ENCODE data around the gene CCNC.
A peak's percentile ranks its signal among the peaks of the same experiment; 100 is the strongest.

CCNC gene

GRCh38 chr6:99614430-99615186, 46.1 kb upstream of the CCNC start (continued):
- TF ChIP-seq ZBTB11 (tag by site-specific recombination; conservative IDR thresholded peaks at IDR 0.05; ENCODE audit: low read depth) (peak; percentile 44), ZNF600 (tag by site-specific recombination; IDR thresholded peaks at IDR 0.05) (no peak; the same call in 1 of the 2 replicates), ZNF354C (tag by site-specific recombination; IDR thresholded peaks at IDR 0.05; ENCODE audit: borderline replicate concordance, low read depth) (no peak), ZBTB17 (tag by site-specific recombination; IDR thresholded peaks at IDR 0.05) (peak; percentile 71), ZNF223 (tag by site-specific recombination; IDR thresholded peaks at IDR 0.05) (no peak), ZNF629 (tag by site-specific recombination; IDR thresholded peaks at IDR 0.05) (peak; percentile 73), ZNF23 (tag by site-specific recombination; IDR thresholded peaks at IDR 0.05; ENCODE audit: borderline replicate concordance) (no peak), ZNF138 (tag by site-specific recombination; IDR thresholded peaks at IDR 0.05; ENCODE audit: borderline replicate concordance) (no peak), ZSCAN30 (tag by site-specific recombination; IDR thresholded peaks at IDR 0.05) (peak; percentile 17; the same call in 1 of the 2 replicates), ZNF175 (tag by site-specific recombination; IDR thresholded peaks at IDR 0.05) (no peak), ZSCAN4 (tag by site-specific recombination; IDR thresholded peaks at IDR 0.05) (no peak; the same call in 1 of the 2 replicates), HOXC10 (CRISPR knock-in tag; IDR thresholded peaks at IDR 0.05) (no peak), TSHZ1 (tag by site-specific recombination; IDR thresholded peaks at IDR 0.05; ENCODE audit: borderline replicate concordance) (no peak), ZNF843 (tag by site-specific recombination; IDR thresholded peaks at IDR 0.05) (no peak), ZNF146 (tag by site-specific recombination; IDR thresholded peaks at IDR 0.05) (no peak), ZNF529 (tag by site-specific recombination; IDR thresholded peaks at IDR 0.05; ENCODE audit: insufficient replicate concordance) (no peak), ZNF157 (tag by site-specific recombination; IDR thresholded peaks at IDR 0.05) (no peak), ZNF174 (tag by site-specific recombination; IDR thresholded peaks at IDR 0.05) (no peak), GFI1B (tag by site-specific recombination; IDR thresholded peaks at IDR 0.05) (peak; percentile 32; the same call in 1 of the 2 replicates), ZNF549 (tag by site-specific recombination; IDR thresholded peaks at IDR 0.05) (no peak), ZXDB (tag by site-specific recombination; IDR thresholded peaks at IDR 0.05) (no peak), ZNF302 (tag by site-specific recombination; IDR thresholded peaks at IDR 0.05; ENCODE audit: low read depth) (no peak), ZNF423 (tag by site-specific recombination; IDR thresholded peaks at IDR 0.05) (peak; percentile 81; the same call in 1 of the 2 replicates), ZNF610 (tag by site-specific recombination; IDR thresholded peaks at IDR 0.05; ENCODE audit: borderline replicate concordance) (0 out of 2 replicates have a peak, but pooled peaks have one; percentile 35), ZBTB1 (tag by site-specific recombination; IDR thresholded peaks at IDR 0.05) (no peak), INSM2 (tag by site-specific recombination; IDR thresholded peaks at IDR 0.05) (0 out of 2 replicates have a peak, but pooled peaks have one; percentile 12), ZNF16 (tag by site-specific recombination; IDR thresholded peaks at IDR 0.05; ENCODE audit: low read depth) (no peak), ZNF433 (tag by site-specific recombination; IDR thresholded peaks at IDR 0.05; ENCODE audit: low read depth) (no peak), ZNF274 (IDR thresholded peaks at IDR 0.05; ENCODE audit: low read length) (no peak), ZNF274 (tag by site-specific recombination; IDR thresholded peaks at IDR 0.05; ENCODE audit: borderline replicate concordance) (no peak), GLIS2 (tag by site-specific recombination; IDR thresholded peaks at IDR 0.05) (peak; percentile 86), ZNF571 (tag by site-specific recombination; IDR thresholded peaks at IDR 0.05) (no peak)

Measured in HEK293 (cell line).